Measurements from ENCODE around the gene SNX13.

The SNX13 gene

DNA sequence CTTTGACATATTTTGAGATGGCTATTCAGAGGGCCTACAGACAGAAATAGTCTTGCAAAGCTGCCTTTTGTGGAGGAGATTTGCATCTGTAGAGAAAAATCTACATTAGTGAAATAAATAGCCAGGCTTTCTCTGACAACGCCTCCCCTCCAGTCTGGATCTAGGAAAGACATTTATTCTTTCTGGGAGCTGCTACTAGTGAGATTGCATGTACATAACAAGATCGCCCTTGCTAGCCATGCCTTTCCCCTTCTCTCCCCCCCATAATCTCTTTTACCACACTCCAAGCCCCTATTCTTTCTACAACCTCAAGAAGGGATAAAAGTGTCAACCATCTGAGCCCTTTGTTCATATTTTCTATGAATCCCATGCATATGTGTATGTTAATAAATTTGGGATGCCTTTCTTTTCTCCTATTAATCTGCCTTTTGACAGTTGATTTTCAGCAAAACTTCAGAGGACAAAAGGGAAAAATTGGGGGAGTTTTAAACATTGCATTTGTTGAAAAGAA lies 194.2 kb downstream of the SNX13 start:
- H2AFZ ChIP-seq (ENCODE audit: low read length) = no peak overlapping the region

DNA sequence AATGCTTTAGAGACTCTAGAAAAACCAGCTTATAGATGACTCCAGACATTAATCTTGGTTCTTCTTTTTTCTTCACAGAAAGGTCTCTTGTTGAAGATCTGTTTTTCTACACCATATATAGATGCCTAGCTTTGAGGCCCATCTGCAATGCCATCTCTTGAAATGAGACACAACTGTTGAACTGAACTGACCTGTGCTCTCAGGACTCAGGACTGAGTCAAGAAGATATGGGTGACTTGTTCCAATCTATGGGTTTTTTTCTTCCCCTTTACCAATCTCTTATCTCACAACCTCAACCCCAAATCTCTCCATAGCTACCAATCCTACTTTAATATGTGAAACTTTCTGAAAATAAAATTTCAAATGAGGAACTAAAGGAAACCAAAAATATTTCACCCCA lies 194.7 kb downstream of the SNX13 start:
- H3K27ac ChIP-seq (ENCODE audit: low read length) = no peak overlapping the region
- DNase-seq = no peak
- no peaks in the 10 kb centered on the region for H3K36me3 ChIP-seq (replicated peaks; ENCODE audit: insufficient read depth, low read length)

More for the DNA sequence above, 194.2 kb downstream of the SNX13 start:
- Histone ChIP-seq H3K4me2 (ENCODE audit: low read depth, low read length) (no peak overlapping the region), H3K79me2 (ENCODE audit: low read length) (no peaks in the 10 kb centered on the region), H3K27ac (ENCODE audit: low read length) (no peak overlapping the region), H3K4me1 (ENCODE audit: low read length) (no peaks in the 10 kb centered on the region), H3F3A (ENCODE audit: insufficient read depth, low read length) (no peaks in the 10 kb centered on the region), H4K20me1 (ENCODE audit: insufficient read depth, low read length) (no peaks in the 10 kb centered on the region), H3K4me3 (ENCODE audit: low read length) (no peak overlapping the region), H3K27me3 (replicated peaks; ENCODE audit: insufficient read depth, low read length) (no peaks in the 10 kb centered on the region), H3K9ac (ENCODE audit: low read length) (no peak overlapping the region), H3K9me3 (replicated peaks; ENCODE audit: insufficient read depth, low read length) (no peaks in the 10 kb centered on the region), H3K36me3 (replicated peaks; ENCODE audit: insufficient read depth, low read length) (no peaks in the 10 kb centered on the region), H3K9me2 (replicated peaks; ENCODE audit: insufficient read depth, low read length) (no peaks in the 10 kb centered on the region)
- no peak for DNase-seq
- no peak for TF ChIP-seq EZH2 (optimal IDR thresholded peaks at IDR 0.05; ENCODE audit: low read depth, low read length)
- no peak for TF ChIP-seq EZH2phosphoT487 (IDR thresholded peaks at IDR 0.05; ENCODE audit: low read length)
- TF ChIP-seq, protein P1, sequence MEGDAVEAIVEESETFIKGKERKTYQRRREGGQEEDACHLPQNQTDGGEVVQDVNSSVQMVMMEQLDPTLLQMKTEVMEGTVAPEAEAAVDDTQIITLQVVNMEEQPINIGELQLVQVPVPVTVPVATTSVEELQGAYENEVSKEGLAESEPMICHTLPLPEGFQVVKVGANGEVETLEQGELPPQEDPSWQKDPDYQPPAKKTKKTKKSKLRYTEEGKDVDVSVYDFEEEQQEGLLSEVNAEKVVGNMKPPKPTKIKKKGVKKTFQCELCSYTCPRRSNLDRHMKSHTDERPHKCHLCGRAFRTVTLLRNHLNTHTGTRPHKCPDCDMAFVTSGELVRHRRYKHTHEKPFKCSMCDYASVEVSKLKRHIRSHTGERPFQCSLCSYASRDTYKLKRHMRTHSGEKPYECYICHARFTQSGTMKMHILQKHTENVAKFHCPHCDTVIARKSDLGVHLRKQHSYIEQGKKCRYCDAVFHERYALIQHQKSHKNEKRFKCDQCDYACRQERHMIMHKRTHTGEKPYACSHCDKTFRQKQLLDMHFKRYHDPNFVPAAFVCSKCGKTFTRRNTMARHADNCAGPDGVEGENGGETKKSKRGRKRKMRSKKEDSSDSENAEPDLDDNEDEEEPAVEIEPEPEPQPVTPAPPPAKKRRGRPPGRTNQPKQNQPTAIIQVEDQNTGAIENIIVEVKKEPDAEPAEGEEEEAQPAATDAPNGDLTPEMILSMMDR (IDR thresholded peaks at IDR 0.05; ENCODE audit: low read length) = no peak

GRCh38 chr7:17743316-17743715 lies 197.0 kb downstream of the SNX13 start:
- Histone ChIP-seq H3K4me2 (ENCODE audit: low read depth, low read length) (no peak overlapping the region), H2AFZ (ENCODE audit: low read length) (no peak overlapping the region)
- TF ChIP-seq EZH2 (optimal IDR thresholded peaks at IDR 0.05; ENCODE audit: low read depth, low read length) (no peak), EZH2phosphoT487 (IDR thresholded peaks at IDR 0.05; ENCODE audit: low read length) (no peak)
- TF ChIP-seq, protein P1 (IDR thresholded peaks at IDR 0.05; ENCODE audit: low read length) = no peak

More for the DNA sequence above, 194.7 kb downstream of the SNX13 start:
- no peak overlapping the region for H3K4me2 ChIP-seq (ENCODE audit: low read depth, low read length)
- no peaks in the 10 kb centered on the region for H4K20me1 ChIP-seq (ENCODE audit: insufficient read depth, low read length)
- no peaks in the 10 kb centered on the region for H3K4me1 ChIP-seq (ENCODE audit: low read length)
- TF ChIP-seq EZH2 (optimal IDR thresholded peaks at IDR 0.05; ENCODE audit: low read depth, low read length) (no peak), EZH2phosphoT487 (IDR thresholded peaks at IDR 0.05; ENCODE audit: low read length) (no peak)
- TF ChIP-seq, protein P1 (IDR thresholded peaks at IDR 0.05; ENCODE audit: low read length) = no peak
- no peaks in the 10 kb centered on the region for H3K27me3 ChIP-seq (replicated peaks; ENCODE audit: insufficient read depth, low read length)
- no peaks in the 10 kb centered on the region for H3F3A ChIP-seq (ENCODE audit: insufficient read depth, low read length)
- H3K79me2 ChIP-seq (ENCODE audit: low read length) = no peaks in the 10 kb centered on the region
- H3K9ac ChIP-seq (ENCODE audit: low read length) = no peak overlapping the region
- no peak overlapping the region for H2AFZ ChIP-seq (ENCODE audit: low read length)
- no peak overlapping the region for H3K4me3 ChIP-seq (ENCODE audit: low read length)
- no peaks in the 10 kb centered on the region for H3K9me3 ChIP-seq (replicated peaks; ENCODE audit: insufficient read depth, low read length)
- no peaks in the 10 kb centered on the region for H3K9me2 ChIP-seq (replicated peaks; ENCODE audit: insufficient read depth, low read length)

More at GRCh38 chr7:17743316-17743715, 197.0 kb downstream of the SNX13 start:
- Histone ChIP-seq H3K27me3 (replicated peaks; ENCODE audit: insufficient read depth, low read length) (no peaks in the 10 kb centered on the region), H3K4me1 (ENCODE audit: low read length) (no peaks in the 10 kb centered on the region), H3K9ac (ENCODE audit: low read length) (no peak overlapping the region), H3K27ac (ENCODE audit: low read length) (no peak overlapping the region), H4K20me1 (ENCODE audit: insufficient read depth, low read length) (no peaks in the 10 kb centered on the region), H3F3A (ENCODE audit: insufficient read depth, low read length) (no peaks in the 10 kb centered on the region), H3K4me3 (ENCODE audit: low read length) (no peak overlapping the region), H3K9me2 (replicated peaks; ENCODE audit: insufficient read depth, low read length) (no peaks in the 10 kb centered on the region), H3K36me3 (replicated peaks; ENCODE audit: insufficient read depth, low read length) (no peaks in the 10 kb centered on the region), H3K79me2 (ENCODE audit: low read length) (no peaks in the 10 kb centered on the region), H3K9me3 (replicated peaks; ENCODE audit: insufficient read depth, low read length) (no peaks in the 10 kb centered on the region)
- no peak for DNase-seq
